ENCODE measurements around the gene PTOV1. TPM values are rescaled to one million over a fixed set of nuclear protein-coding genes. Genes with fewer than 3 reads are reported as not detected.

The PTOV1 gene
- total and polyA plus RNA-seq, 10 of the 15 experiments (the other 5 are each of a cell fraction or from before 2014, with no cell fraction given) = 3.2 to 83.5 (median 22.3) TPM

- no peaks in the 10 kb centered on the region for H3K27me3 ChIP-seq (replicated peaks in 1 of 2; ENCODE audit: control insufficient read depth in 2 of 2, insufficient read depth in 2 of 2, low read length in 1 of 2)
- no peak overlapping the region for H3K4me3 ChIP-seq
- in situ Hi-C loops (cut with MboI) = no loop called here
- POLR2A ChIA-PET = no interaction called here
- H3K9ac ChIP-seq (ENCODE audit: control insufficient read depth, insufficient read depth, low read length) = no peak overlapping the region
- no peak for ATAC-seq
- no peak overlapping the region for H2AFZ ChIP-seq (ENCODE audit: control insufficient read depth, low read depth, low read length)
- WGBS (ENCODE audit: insufficient coverage, insufficient replicate concordance, low lambda C conversion rate, missing lambda C conversion rate) = 88% methylated on average over 12 of the region's 12 CpGs
- H3K4me2 ChIP-seq (ENCODE audit: control insufficient read depth, insufficient read depth) = no peak overlapping the region
- intact Hi-C loops (cut with micrococcal nuclease; ENCODE audit: unreplicated experiment) = no loop called here
- FAIRE-seq = no peak
- no peaks in the 10 kb centered on the region for H4K20me1 ChIP-seq (ENCODE audit: control insufficient read depth, insufficient read depth)
- CTCF ChIA-PET = no interaction called here
- peaks cover 0 to 14% of the 10 kb centered on the region in 2 experiments; a peak in 2 of 4 replicates for H3K36me3 ChIP-seq (ENCODE audit: control insufficient read depth in 2 of 2, insufficient read depth in 2 of 2, low read length in 1 of 2)
- BruUV-seq (replicated peaks) = no TSS peak
- DNase-seq (ENCODE audit: low read depth, low spot score) = no peak
- peaks cover 8% of the 10 kb centered on the region for H3K4me1 ChIP-seq (ENCODE audit: control insufficient read depth, insufficient read depth, low read length)
- H3K79me2 ChIP-seq (ENCODE audit: control insufficient read depth, insufficient read depth, low read length) = peaks cover 6% of the 10 kb centered on the region
- TF ChIP-seq RELA (IDR thresholded peaks at IDR 0.05; ENCODE audit: borderline replicate concordance, partially characterized antibody) (no peak), POLR2A (IDR thresholded peaks at IDR 0.05; ENCODE audit: low read depth, low read length) (peak; percentile 22; the same call in 1 of the 2 replicates), SREBF2 (IDR thresholded peaks at IDR 0.05; ENCODE audit: low read length) (no peak), CHD1 (IDR thresholded peaks at IDR 0.05; ENCODE audit: low read depth, low read length) (no peak)
- RAD21 ChIA-PET (ENCODE audit: unreplicated experiment) = no interaction called here
- H3K27ac ChIP-seq (ENCODE audit: control insufficient read depth, insufficient read depth) = no peak overlapping the region
- H3K9me3 ChIP-seq (replicated peaks; ENCODE audit: control insufficient read depth, insufficient read depth, low read length) = no peaks in the 10 kb centered on the region
- SMC1A ChIA-PET (ENCODE audit: uncharacterized antibody, unreplicated experiment) = no interaction called here
Observed at GRCh38 chr19:49855277-49855675, 4.3 kb downstream of the PTOV1 start.

GRCh38 chr19:49855676-49856573 lies 5.0 kb downstream of the PTOV1 start:
- Histone ChIP-seq H3K9me3 (replicated peaks; ENCODE audit: control insufficient read depth, insufficient read depth, low read length) (no peaks in the 10 kb centered on the region), H3K9ac (ENCODE audit: control insufficient read depth, insufficient read depth, low read length) (no peak overlapping the region), H3K36me3 (ENCODE audit: control insufficient read depth in 2 of 2, insufficient read depth in 2 of 2, low read length in 1 of 2) (peaks cover 0 to 14% of the 10 kb centered on the region in 2 experiments; a peak in 3 of 4 replicates), H3K79me2 (ENCODE audit: control insufficient read depth, insufficient read depth, low read length) (peaks cover 6% of the 10 kb centered on the region), H2AFZ (ENCODE audit: control insufficient read depth, low read depth, low read length) (no peak overlapping the region), H3K27ac (ENCODE audit: control insufficient read depth, insufficient read depth) (no peak overlapping the region), H4K20me1 (ENCODE audit: control insufficient read depth, insufficient read depth) (no peaks in the 10 kb centered on the region), H3K4me2 (ENCODE audit: control insufficient read depth, insufficient read depth) (no peak overlapping the region), H3K4me1 (ENCODE audit: control insufficient read depth, insufficient read depth, low read length) (peaks cover 8% of the 10 kb centered on the region), H3K27me3 (replicated peaks in 1 of 2; ENCODE audit: control insufficient read depth in 2 of 2, insufficient read depth in 2 of 2, low read length in 1 of 2) (no peaks in the 10 kb centered on the region), H3K4me3 (no peak overlapping the region)
- POLR2A ChIA-PET = no interaction called here
- in situ Hi-C loops (cut with MboI) (no loop called here), intact Hi-C loops (cut with micrococcal nuclease; ENCODE audit: unreplicated experiment) (no loop called here)
- DNase-seq (ENCODE audit: low read depth, low spot score) = no peak
- no peak for ATAC-seq
- no peak for FAIRE-seq
- RAD21 ChIA-PET (ENCODE audit: unreplicated experiment) = no interaction called here
- CTCF ChIA-PET = no interaction called here
- TF ChIP-seq SMAD5 (IDR thresholded peaks at IDR 0.05; ENCODE audit: low read depth) (no peak), ZNF622 (IDR thresholded peaks at IDR 0.05) (no peak), ZBTB4 (CRISPR knock-in tag; IDR thresholded peaks at IDR 0.05) (no peak), MEF2B (IDR thresholded peaks at IDR 0.05; ENCODE audit: partially characterized antibody, poor library complexity, severe bottlenecking) (no peak), POLR2A (IDR thresholded peaks at IDR 0.05; ENCODE audit: low read depth, low read length) (peak; percentile 42; the same call in 1 of the 2 replicates)
- 79% methylated on average over 21 of the region's 21 CpGs for WGBS (ENCODE audit: insufficient coverage, insufficient replicate concordance, low lambda C conversion rate, missing lambda C conversion rate)
- SMC1A ChIA-PET (ENCODE audit: uncharacterized antibody, unreplicated experiment) = no interaction called here
- BruUV-seq (replicated peaks) = TSS peak; percentile 43

Measured in GM12878 (cell line).